Activated CD4-positive, alpha-beta T cell treated with anti-CD3 and anti-CD28 coated beads for 36 hours (primary cell): ENCODE results near the gene DUS1L. TPM values are rescaled to one million over a fixed set of nuclear protein-coding genes. Genes with fewer than 3 reads are reported as not detected.

Source experiments
- ATAC-seq: fragments of 200-7000 bp; cut with Tn5 transposase; one replicate; pipeline ENCODE4 v1.10.0; 2021; ENCODE audit warnings: mild to moderate bottlenecking, moderate library complexity
- CTCF ChIA-PET: fragments of 350-600 bp; sonication (Branson Sonifier 250); formaldehyde crosslinking; loops from one replicate; lab custom pipeline; 2021; ENCODE audit warnings: antibody characterized with exemption; lab: Charles Lee
- POLR2A ChIA-PET: fragments of 350-600 bp; sonication (Branson Sonifier 250); formaldehyde crosslinking; loops from one replicate; lab custom pipeline; 2021; ENCODE audit warnings: antibody characterized with exemption, inconsistent platforms; lab: Charles Lee
- DNase-seq: peaks from one replicate; pipeline ENCODE4 v3.0.0-alpha.2; 2020
- H3K27ac Mint-ChIP-seq: one replicate; pipeline ENCODE4 v1.8.0; 2021; ENCODE audit warnings: mixed read lengths
- H3K27me3 Mint-ChIP-seq: one replicate; pipeline ENCODE4 v1.8.0; 2021; ENCODE audit warnings: mixed read lengths
- H3K36me3 Mint-ChIP-seq: one replicate; pipeline ENCODE4 v1.8.0; 2021; ENCODE audit warnings: low read depth, mixed read lengths
- H3K4me1 Mint-ChIP-seq: one replicate; pipeline ENCODE4 v1.8.0; 2021; ENCODE audit warnings: mixed read lengths
- H3K4me3 Mint-ChIP-seq: one replicate; pipeline ENCODE4 v1.8.0; 2021; ENCODE audit warnings: mild to moderate bottlenecking, moderate library complexity, mixed read lengths
- H3K9me3 Mint-ChIP-seq: one replicate; pipeline ENCODE4 v1.8.0; 2021; ENCODE audit warnings: low read depth, mixed read lengths
- intact Hi-C, 2 experiments: fragments of 100-400 bp; cut with DNase I in 1 of 2; cut with micrococcal nuclease in 1 of 2; formaldehyde crosslinking; loops; one replicate each; pipeline versions ENCODE4 v1.14.2 to v1.15.1; 2022 to 2024; cut with DNase I, micrococcal nuclease
- total RNA-seq, 2 experiments: library from RNA; stranded (reverse); gene quantifications; one replicate each; pipeline ENCODE4 v1.2.3, GENCODE V29; 2021

DUS1L gene
- 100 to 1,000 TPM; 119 to 124 TPM for total RNA-seq

- POLR2A ChIA-PET = no interaction called here
- Mint-ChIP-seq H3K27ac (peak within 1 kb of the TSS; percentile 91), H3K4me3 (peak within 1 kb of the TSS; percentile 84), H3K4me1 (peaks cover 14% of the 10 kb centered on the region), H3K27me3 (no peaks in the 10 kb centered on the region), H3K9me3 (no peaks in the 10 kb centered on the region), H3K36me3 (peaks cover under 1% of the 10 kb centered on the region)
- CTCF ChIA-PET = interaction anchor here (0.7 to 1.7 kb wide), 5 partner anchors 24 to 730 kb away, joined by 3 to 6 read pairs (median 3); partner anchors contain the start of gene DCXR
- intact Hi-C loops = loop anchor here (1.0 to 2.0 kb wide), 5 partner anchors 13 to 42 kb away; partner anchors contain the start of genes DCXR (in 1 of the 2), FASN (in 1 of the 2), GPS1 (in 1 of the 2) and LRRC45 (in 1 of the 2)
- peak; percentile 93 for ATAC-seq
- peak; percentile 83 for DNase-seq
Measured at GRCh38 chr17:82065638-82066303, at the start of gene DUS1L. TSS of gene DUS1L (minus strand) at chr17:82065804. CDS start at chr17:82065059, 745 bp downstream.

GRCh38 chr17:82114872-82115271, 49.3 kb upstream of the DUS1L start:
- intact Hi-C loops = no loop called here
- CTCF ChIA-PET = interaction anchor here (0.6 to 0.7 kb wide), 2 partner anchors 11 to 237 kb away, joined by 3 to 5 read pairs; no protein-coding TSS in a partner anchor

GRCh38 chr17:82114447-82114846, 48.8 kb upstream of the DUS1L start:
- Mint-ChIP-seq H3K4me3 (no peak overlapping the region), H3K9me3 (no peaks in the 10 kb centered on the region), H3K36me3 (no peaks in the 10 kb centered on the region), H3K4me1 (peaks cover 15% of the 10 kb centered on the region), H3K27ac (no peak overlapping the region), H3K27me3 (no peaks in the 10 kb centered on the region)
- no peak for DNase-seq
- ChIA-PET POLR2A (no interaction called here), CTCF (interaction anchor here (0.6 to 0.7 kb wide), 2 partner anchors 11 to 238 kb away, joined by 3 to 5 read pairs; no protein-coding TSS in a partner anchor)
- no peak for ATAC-seq
- intact Hi-C loops = no loop called here

More at GRCh38 chr17:82114872-82115271, 49.3 kb upstream of the DUS1L start:
- no peak overlapping the region for H3K27ac Mint-ChIP-seq
- H3K4me1 Mint-ChIP-seq = peaks cover 19% of the 10 kb centered on the region
- no peak overlapping the region for H3K4me3 Mint-ChIP-seq
- DNase-seq (no peak), ATAC-seq (no peak)
- H3K27me3 Mint-ChIP-seq = no peaks in the 10 kb centered on the region
- no peaks in the 10 kb centered on the region for H3K36me3 Mint-ChIP-seq
- POLR2A ChIA-PET = no interaction called here
- H3K9me3 Mint-ChIP-seq = no peaks in the 10 kb centered on the region

GRCh38 chr17:82113941-82114340, 48.3 kb upstream of the DUS1L start:
- no peak for ATAC-seq
- Mint-ChIP-seq H3K9me3 (no peaks in the 10 kb centered on the region), H3K36me3 (no peaks in the 10 kb centered on the region), H3K27me3 (no peaks in the 10 kb centered on the region), H3K27ac (no peak overlapping the region), H3K4me1 (peaks cover 15% of the 10 kb centered on the region), H3K4me3 (no peak overlapping the region)
- DNase-seq = no peak
- ChIA-PET CTCF (interaction anchor here (0.6 to 0.7 kb wide), 2 partner anchors 10 to 238 kb away, joined by 3 to 5 read pairs; no protein-coding TSS in a partner anchor), POLR2A (no interaction called here)
- intact Hi-C loops = no loop called here

GRCh38 chr17:82113422-82113821, 47.8 kb upstream of the DUS1L start:
- intact Hi-C loops = no loop called here
- Mint-ChIP-seq H3K4me1 (peaks cover 20% of the 10 kb centered on the region), H3K27me3 (no peaks in the 10 kb centered on the region), H3K27ac (no peak overlapping the region), H3K4me3 (no peak overlapping the region), H3K9me3 (no peaks in the 10 kb centered on the region), H3K36me3 (no peaks in the 10 kb centered on the region)
- ChIA-PET POLR2A (no interaction called here), CTCF (no interaction called here)
- no peak for ATAC-seq
- DNase-seq = no peak

- Mint-ChIP-seq H3K4me1 (peaks cover 20% of the 10 kb centered on the region), H3K9me3 (no peaks in the 10 kb centered on the region), H3K27ac (no peak overlapping the region), H3K36me3 (no peaks in the 10 kb centered on the region), H3K27me3 (no peaks in the 10 kb centered on the region), H3K4me3 (no peak overlapping the region)
- ATAC-seq (no peak), DNase-seq (no peak)
- ChIA-PET CTCF (interaction anchor here (1.5 kb wide), 1 partner anchor 9 kb away, joined by 3 read pairs; no protein-coding TSS in a partner anchor), POLR2A (no interaction called here)
- intact Hi-C loops = no loop called here
Measured at GRCh38 chr17:82112914-82113311, 47.3 kb upstream of the DUS1L start.

GRCh38 chr17:82112181-82112913, 46.7 kb upstream of the DUS1L start:
- intact Hi-C loops = no loop called here
- POLR2A ChIA-PET = no interaction called here
- Mint-ChIP-seq H3K4me3 (no peak overlapping the region), H3K4me1 (peaks cover 23% of the 10 kb centered on the region), H3K27me3 (no peaks in the 10 kb centered on the region), H3K27ac (no peak overlapping the region), H3K36me3 (no peaks in the 10 kb centered on the region), H3K9me3 (no peaks in the 10 kb centered on the region)
- ATAC-seq (no peak), DNase-seq (no peak)
- CTCF ChIA-PET = interaction anchor here (1.5 kb wide), 1 partner anchor 10 kb away, joined by 3 read pairs; no protein-coding TSS in a partner anchor

- H3K4me3 Mint-ChIP-seq = no peak overlapping the region
- POLR2A ChIA-PET = no interaction called here
Measured at GRCh38 chr17:82110298-82110697, 44.7 kb upstream of the DUS1L start.

GRCh38 chr17:82108961-82109475, 43.4 kb upstream of the DUS1L start:
- DNase-seq = no peak
- Mint-ChIP-seq H3K27ac (peak overlapping the region; percentile 66), H3K4me1 (peaks cover 44% of the 10 kb centered on the region), H3K36me3 (peaks cover 7% of the 10 kb centered on the region), H3K27me3 (no peaks in the 10 kb centered on the region), H3K9me3 (no peaks in the 10 kb centered on the region), H3K4me3 (no peak overlapping the region)
- CTCF ChIA-PET = interaction anchor here (1.0 kb wide), 1 partner anchor 79 kb away, joined by 3 read pairs; no protein-coding TSS in a partner anchor
- ATAC-seq = no peak
- POLR2A ChIA-PET = interaction anchor here (0.8 kb wide), 1 partner anchor 11 kb away, joined by 3 read pairs; no protein-coding TSS in a partner anchor
- intact Hi-C loops = loop anchor here in 1 of 2 experiments (5.0 kb wide), 2 partner anchors 43 to 93 kb away; no protein-coding TSS in a partner anchor

More at GRCh38 chr17:82110298-82110697, 44.7 kb upstream of the DUS1L start:
- no peaks in the 10 kb centered on the region for H3K9me3 Mint-ChIP-seq
- peaks cover 7% of the 10 kb centered on the region for H3K36me3 Mint-ChIP-seq
- H3K4me1 Mint-ChIP-seq = peaks cover 40% of the 10 kb centered on the region
- intact Hi-C loops = no loop called here
- DNase-seq (peak; percentile 56), ATAC-seq (peak; percentile 83)
- no peaks in the 10 kb centered on the region for H3K27me3 Mint-ChIP-seq
- CTCF ChIA-PET = interaction anchor here (0.6 to 1.4 kb wide), 3 partner anchors 12 to 97 kb away, joined by 3 to 5 read pairs (median 3); no protein-coding TSS in a partner anchor
- H3K27ac Mint-ChIP-seq = peak overlapping the region; percentile 43

GRCh38 chr17:82108496-82108945, 42.9 kb upstream of the DUS1L start:
- H3K27ac Mint-ChIP-seq = peak overlapping the region; percentile 66
- ATAC-seq (no peak), DNase-seq (no peak)
- peak overlapping the region; percentile 32 for H3K4me3 Mint-ChIP-seq
- no peaks in the 10 kb centered on the region for H3K9me3 Mint-ChIP-seq
- CTCF ChIA-PET = interaction anchor here (1.0 kb wide), 1 partner anchor 79 kb away, joined by 3 read pairs; no protein-coding TSS in a partner anchor
- peaks cover 7% of the 10 kb centered on the region for H3K36me3 Mint-ChIP-seq
- H3K4me1 Mint-ChIP-seq = peaks cover 45% of the 10 kb centered on the region
- intact Hi-C loops = loop anchor here in 1 of 2 experiments (5.0 kb wide), 2 partner anchors 44 to 94 kb away; no protein-coding TSS in a partner anchor
- H3K27me3 Mint-ChIP-seq = no peaks in the 10 kb centered on the region
- POLR2A ChIA-PET = interaction anchor here (0.8 kb wide), 1 partner anchor 10 kb away, joined by 3 read pairs; no protein-coding TSS in a partner anchor
